A673 (cell line): ENCODE measurements around the gene ECSCR. TPM values are rescaled to one million over a fixed set of nuclear protein-coding genes. Genes with fewer than 3 reads are reported as not detected.
"Not testable (repeated sequence)": the region's sequence is repeated elsewhere in the genome, so short reads cannot be mapped to it uniquely, and the experiment has no call there.

Experiments used
- BruUV-seq: library from RNA; stranded (reverse); fragments of 400-500 nt; replicated peaks from 2 replicates; lab custom pipeline; 2021; lab: Mats Ljungman, UMichigan
- CTCF ChIA-PET: fragments of 300-600 bp; sonication (Branson Sonifier 250); formaldehyde crosslinking; loops from one replicate; lab custom pipeline; 2022; ENCODE audit warnings: antibody characterized with exemption; lab: Charles Lee
- POLR2A ChIA-PET: fragments of 300-600 bp; sonication (Branson Sonifier 250); formaldehyde crosslinking; loops from one replicate; lab custom pipeline; 2022; ENCODE audit warnings: antibody characterized with exemption; ENCODE audit not compliant: low non-redundant PET; lab: Charles Lee
- DNase-seq: peaks from one replicate; pipeline ENCODE4 v3.0.0-alpha.2; 2015; ENCODE audit warnings: low spot score
- H3K27ac ChIP-seq: fragments of 200-600 bp; sonication (generic); 2 replicates; pipeline ENCODE4 v1.5.1; 2016; ENCODE audit warnings: mixed run types, low read depth, mild to moderate bottlenecking, mixed read lengths, antibody characterized with exemption, low read length; ENCODE audit not compliant: poor library complexity, severe bottlenecking
- H3K27me3 ChIP-seq: fragments of 200-600 bp; sonication (generic); replicated peaks from 2 replicates; pipeline ENCODE4 v1.6.1; 2017; ENCODE audit warnings: mixed run types, low read depth, mild to moderate bottlenecking, mixed read lengths, antibody characterized with exemption, low read length; ENCODE audit not compliant: insufficient read depth, poor library complexity
- H3K36me3 ChIP-seq: fragments of 200-600 bp; sonication (generic); 2 replicates; pipeline ENCODE4 v1.6.1; 2016; ENCODE audit warnings: mixed run types, mild to moderate bottlenecking, mixed read lengths, antibody characterized with exemption, low read length; ENCODE audit not compliant: insufficient read depth, poor library complexity, severe bottlenecking
- H3K4me1 ChIP-seq: fragments of 200-600 bp; sonication (generic); 2 replicates; pipeline ENCODE4 v1.6.1; 2017; ENCODE audit warnings: mixed run types, mild to moderate bottlenecking, mixed read lengths, antibody characterized with exemption, low read length; ENCODE audit not compliant: insufficient read depth, poor library complexity, severe bottlenecking
- H3K4me3 ChIP-seq: fragments of 200-600 bp; sonication (generic); 2 replicates; pipeline ENCODE4 v1.5.1; 2016; ENCODE audit warnings: low read depth, mixed run types, mild to moderate bottlenecking, mixed read lengths, low read length; ENCODE audit not compliant: poor library complexity, severe bottlenecking
- H3K9me3 ChIP-seq: fragments of 200-600 bp; sonication (generic); 2 replicates; pipeline ENCODE4 v1.6.1; 2016; ENCODE audit warnings: mixed run types, low read depth, mild to moderate bottlenecking, mixed read lengths, antibody characterized with exemption, low read length; ENCODE audit not compliant: poor library complexity, severe bottlenecking
- EZH2 ChIP-seq: fragments of 200-600 bp; sonication (generic); IDR thresholded peaks from 2 replicates; pipeline ENCODE4 v1.6.1; 2017; ENCODE audit warnings: borderline replicate concordance, low read depth, mild to moderate bottlenecking, mixed read lengths, antibody characterized with exemption, low read length; ENCODE audit not compliant: poor library complexity, severe bottlenecking
- intact Hi-C: fragments of 100-400 bp; cut with micrococcal nuclease; formaldehyde crosslinking; loops from one replicate; pipeline ENCODE4 v1.10.0; 2022; ENCODE audit not compliant: unreplicated experiment
- total RNA-seq: library from RNA; stranded (reverse); gene quantifications from 2 replicates; pipeline ENCODE4 v1.2.3, GENCODE V29; 2021
- TF ChIP-seq, protein P1 (sequence below): fragments of 300-800, 200-600 bp; sonication (generic); conservative IDR thresholded peaks from 2 replicates; pipeline ENCODE4 v1.5.1; 2017; ENCODE audit warnings: low read depth, mild to moderate bottlenecking, antibody characterized with exemption, low read length, moderate library complexity, mixed read lengths

ECSCR gene
- total RNA-seq, 1 experiment from 2014 or later = 1.6 TPM

DNA sequence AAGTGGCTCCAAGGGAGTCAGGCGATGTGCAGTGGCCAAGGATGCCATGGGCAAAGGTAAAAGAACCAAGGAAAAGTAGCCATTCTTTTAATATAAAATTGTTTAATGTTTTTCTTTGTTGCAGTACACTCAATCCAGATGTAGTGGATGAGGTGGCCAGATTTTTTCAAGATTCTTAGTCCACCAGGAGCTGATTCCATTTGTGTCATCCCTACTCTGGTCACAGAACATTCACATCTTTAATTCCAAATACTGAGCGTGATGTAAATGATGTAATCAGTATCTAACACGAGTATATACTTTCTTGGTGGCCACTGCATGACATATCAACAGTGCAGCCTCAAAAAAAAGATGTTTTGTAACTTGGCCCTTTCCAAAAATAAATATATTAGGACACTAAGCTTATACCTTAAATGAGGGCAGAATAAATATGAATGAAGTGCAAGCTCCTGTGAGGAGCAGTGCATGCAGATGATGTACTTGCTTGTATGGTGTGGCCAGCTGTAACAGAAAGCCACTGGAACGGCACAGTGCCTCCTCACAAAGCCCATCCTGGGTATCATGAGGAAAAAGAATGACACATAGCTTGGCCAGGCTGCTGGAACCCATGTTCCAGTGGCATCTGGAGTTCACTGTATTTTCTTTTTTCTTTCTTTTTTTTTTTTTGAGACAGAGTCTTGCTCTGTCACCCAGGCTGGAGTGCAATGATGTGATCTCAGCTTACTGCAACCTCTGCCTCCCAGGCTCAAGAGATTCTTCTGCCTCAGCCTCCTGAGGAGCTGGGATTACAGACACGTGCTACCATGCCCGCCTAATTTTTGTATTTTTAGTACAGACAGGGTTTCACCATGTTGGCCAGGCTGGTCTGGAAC is 52.2 kb downstream of the ECSCR start:
- ChIA-PET POLR2A (no interaction called here), CTCF (no interaction called here)
- no peak for DNase-seq
- TF ChIP-seq, protein P1, sequence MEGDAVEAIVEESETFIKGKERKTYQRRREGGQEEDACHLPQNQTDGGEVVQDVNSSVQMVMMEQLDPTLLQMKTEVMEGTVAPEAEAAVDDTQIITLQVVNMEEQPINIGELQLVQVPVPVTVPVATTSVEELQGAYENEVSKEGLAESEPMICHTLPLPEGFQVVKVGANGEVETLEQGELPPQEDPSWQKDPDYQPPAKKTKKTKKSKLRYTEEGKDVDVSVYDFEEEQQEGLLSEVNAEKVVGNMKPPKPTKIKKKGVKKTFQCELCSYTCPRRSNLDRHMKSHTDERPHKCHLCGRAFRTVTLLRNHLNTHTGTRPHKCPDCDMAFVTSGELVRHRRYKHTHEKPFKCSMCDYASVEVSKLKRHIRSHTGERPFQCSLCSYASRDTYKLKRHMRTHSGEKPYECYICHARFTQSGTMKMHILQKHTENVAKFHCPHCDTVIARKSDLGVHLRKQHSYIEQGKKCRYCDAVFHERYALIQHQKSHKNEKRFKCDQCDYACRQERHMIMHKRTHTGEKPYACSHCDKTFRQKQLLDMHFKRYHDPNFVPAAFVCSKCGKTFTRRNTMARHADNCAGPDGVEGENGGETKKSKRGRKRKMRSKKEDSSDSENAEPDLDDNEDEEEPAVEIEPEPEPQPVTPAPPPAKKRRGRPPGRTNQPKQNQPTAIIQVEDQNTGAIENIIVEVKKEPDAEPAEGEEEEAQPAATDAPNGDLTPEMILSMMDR = no peak
- TF ChIP-seq EZH2 = no peak
- Histone ChIP-seq H3K27me3 (no peaks in the 10 kb centered on the region), H3K27ac (no peak overlapping the region), H3K36me3 (no peaks in the 10 kb centered on the region), H3K4me1 (no peaks in the 10 kb centered on the region), H3K4me3 (no peak overlapping the region), H3K9me3 (no peaks in the 10 kb centered on the region)
- BruUV-seq = no TSS peak
- intact Hi-C loops = no loop called here

DNA sequence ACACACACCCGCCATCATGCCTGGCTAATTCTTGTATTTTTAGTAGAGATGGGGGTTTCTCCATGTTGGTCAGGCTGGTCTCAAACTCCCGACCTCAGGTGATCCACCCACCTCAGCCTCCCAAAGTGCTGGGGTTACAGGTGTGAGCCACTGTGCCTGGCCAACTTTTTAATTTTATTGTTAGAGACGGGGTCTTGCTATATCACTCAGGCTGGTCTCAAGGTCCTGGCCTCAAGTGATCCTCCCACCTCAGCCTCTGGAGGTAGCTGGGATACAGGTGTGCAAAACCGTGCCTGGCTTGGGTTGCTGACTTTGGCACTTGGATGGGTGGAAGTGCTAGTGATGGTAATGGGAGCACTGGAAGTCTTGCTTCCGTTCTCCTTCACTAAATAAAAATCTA is 53.4 kb downstream of the ECSCR start:
- H3K27me3 ChIP-seq, POLR2A ChIA-PET, H3K4me1 ChIP-seq, H3K9me3 ChIP-seq, H3K36me3 ChIP-seq, CTCF ChIA-PET, H3K27ac ChIP-seq, DNase-seq, intact Hi-C loops, H3K4me3 ChIP-seq, BruUV-seq: not testable (repeated sequence)

DNA sequence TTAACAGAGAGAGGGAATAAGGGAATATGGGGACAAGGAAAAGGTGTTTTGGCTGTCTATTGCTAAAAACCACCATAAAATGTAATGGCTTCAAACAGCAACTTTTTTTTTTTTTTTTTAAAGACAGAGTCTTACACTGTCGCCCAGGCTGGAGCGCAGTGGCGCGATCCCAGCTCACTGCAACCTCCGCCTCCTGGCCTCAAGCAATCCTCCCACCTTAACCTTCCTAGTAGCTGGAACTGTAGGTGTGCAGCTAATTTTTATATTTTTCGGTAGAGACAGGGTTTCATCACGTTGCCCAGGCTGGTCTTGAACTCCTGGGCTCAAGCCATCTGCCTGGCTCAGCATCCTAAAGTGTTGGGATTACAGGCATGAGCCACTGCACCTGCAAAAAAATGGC is 54.4 kb downstream of the ECSCR start:
- intact Hi-C loops = no loop called here
- no peak overlapping the region for H3K4me3 ChIP-seq
- BruUV-seq = no TSS peak
- no peak for DNase-seq
- H3K27me3 ChIP-seq = no peaks in the 10 kb centered on the region
- no peaks in the 10 kb centered on the region for H3K36me3 ChIP-seq
- ChIA-PET CTCF (no interaction called here), POLR2A (interaction anchor here (0.7 kb wide), 1 partner anchor 13 kb away, joined by 3 read pairs; no protein-coding TSS in a partner anchor)
- H3K9me3 ChIP-seq = no peaks in the 10 kb centered on the region
- TF ChIP-seq, protein P1 = no peak
- TF ChIP-seq EZH2 = no peak
- no peak overlapping the region for H3K27ac ChIP-seq
- H3K4me1 ChIP-seq = peaks cover 8% of the 10 kb centered on the region

DNA sequence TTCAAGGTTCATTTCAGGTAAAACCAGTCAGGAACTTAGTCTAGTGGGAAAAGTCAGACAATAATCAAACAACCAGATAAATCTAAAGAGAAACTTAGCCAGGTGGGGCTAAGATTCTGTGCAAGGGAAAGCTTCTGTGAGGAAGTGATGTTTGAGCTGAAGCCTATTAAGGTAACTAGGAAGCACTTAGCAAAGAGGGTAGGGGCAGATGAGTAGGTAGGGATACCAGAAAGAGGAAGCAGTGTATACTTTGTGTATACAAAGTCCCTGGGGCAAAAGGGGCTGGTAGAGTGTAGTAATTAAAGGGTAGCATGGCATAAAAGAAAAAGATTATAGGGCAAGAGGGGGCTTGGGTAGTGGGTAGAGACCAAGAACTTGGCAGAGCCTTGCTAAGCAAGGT is 55.0 kb downstream of the ECSCR start:
- no peak overlapping the region for H3K4me3 ChIP-seq
- ChIA-PET POLR2A (interaction anchor here (0.7 kb wide), 1 partner anchor 14 kb away, joined by 3 read pairs; no protein-coding TSS in a partner anchor), CTCF (no interaction called here)
- TF ChIP-seq, protein P1 = no peak
- no peaks in the 10 kb centered on the region for H3K36me3 ChIP-seq
- no peaks in the 10 kb centered on the region for H3K27me3 ChIP-seq
- BruUV-seq = no TSS peak
- DNase-seq = no peak
- peaks cover 8% of the 10 kb centered on the region for H3K4me1 ChIP-seq
- H3K27ac ChIP-seq = no peak overlapping the region
- no peaks in the 10 kb centered on the region for H3K9me3 ChIP-seq
- intact Hi-C loops = no loop called here
